ENCODE measurements around the gene CIAPIN1.

The CIAPIN1 gene

GRCh38 chr16:57447186-57447962 is at the start of gene CIAPIN1, which contains the start of gene COQ9:
Gene CIAPIN1, minus strand, starts transcription at chr16:57447385. Its CDS starts 6,457 bp downstream, at chr16:57440928.
Gene COQ9, plus strand, starts transcription at chr16:57447479. Its CDS starts 27 bp downstream, at chr16:57447506.
- DNase-seq: peak; percentile 67

DNA sequence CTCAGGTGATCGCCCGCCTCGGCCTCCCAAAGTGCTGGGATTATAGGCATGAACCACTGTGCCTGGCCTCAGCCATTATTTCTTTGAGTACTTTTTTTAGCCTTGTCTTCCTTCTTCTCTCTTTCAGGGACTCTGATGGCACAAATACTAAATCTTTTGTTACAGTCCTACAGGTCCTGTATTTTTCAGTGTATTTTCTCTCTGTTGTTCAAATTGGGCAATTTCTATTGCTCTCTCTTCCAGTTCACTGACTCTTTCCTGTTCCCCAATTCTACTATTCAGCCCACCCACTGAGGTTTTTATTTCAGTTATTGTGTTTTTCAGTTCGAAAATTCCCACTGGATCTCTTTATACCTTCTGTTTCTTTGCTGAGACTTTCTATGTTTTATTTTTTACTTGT is 46.6 kb upstream of the CIAPIN1 start:
- no peak for DNase-seq

- no peak for DNase-seq
These were observed 42.0 kb upstream of the CIAPIN1 start for GRCh38 chr16:57489229-57489628.

GRCh38 chr16:57486858-57487834 is 40.0 kb upstream of the CIAPIN1 start:
- DNase-seq: no peak

GRCh38 chr16:57485916-57486857 is 39.0 kb upstream of the CIAPIN1 start, which contains the start of gene DOK4:
Gene DOK4, minus strand, starts transcription at chr16:57486493. Its CDS starts 6,986 bp downstream, at chr16:57479507.
- DNase-seq: no peak

- no peak for DNase-seq
These were observed 38.1 kb upstream of the CIAPIN1 start for GRCh38 chr16:57485091-57485915.

- DNase-seq: no peak
These were observed 37.4 kb upstream of the CIAPIN1 start for GRCh38 chr16:57484515-57485005.

GRCh38 chr16:57483725-57484514 is 36.7 kb upstream of the CIAPIN1 start:
- DNase-seq: no peak

DNA sequence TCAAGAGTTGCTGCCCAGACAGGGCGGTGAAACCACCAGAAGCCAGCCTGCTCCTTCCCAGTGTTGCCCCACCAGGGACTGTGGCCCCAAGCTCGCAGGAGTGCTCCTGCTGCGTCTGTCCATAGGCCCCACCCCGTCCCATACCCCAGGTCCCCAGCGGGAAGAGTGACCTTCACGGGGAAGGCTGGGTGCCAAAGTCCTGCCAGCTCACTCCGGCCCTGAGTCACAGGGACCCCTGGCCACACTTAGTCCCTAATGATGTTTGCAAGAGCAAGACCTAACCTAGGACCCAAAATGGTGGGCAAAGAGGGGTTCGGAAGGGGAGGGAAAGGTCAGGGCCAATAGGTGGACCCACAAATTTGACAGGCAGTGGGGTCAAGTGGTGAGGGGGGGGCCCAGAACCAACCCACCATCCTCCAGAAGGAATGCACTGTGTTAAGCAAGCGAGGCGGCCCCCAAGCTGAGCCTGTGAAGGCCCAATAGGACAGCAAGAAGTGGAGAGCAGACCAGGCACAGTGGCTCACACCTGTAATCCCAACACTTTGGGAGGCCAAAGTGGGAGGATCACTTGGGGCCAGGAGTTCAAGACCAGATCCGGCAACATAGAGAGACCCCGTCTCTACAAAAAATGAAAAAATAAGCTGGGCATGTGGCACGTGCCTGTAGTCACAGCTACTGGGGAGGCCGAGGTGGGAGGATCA is 35.8 kb upstream of the CIAPIN1 start:
- no peak for DNase-seq

DNA sequence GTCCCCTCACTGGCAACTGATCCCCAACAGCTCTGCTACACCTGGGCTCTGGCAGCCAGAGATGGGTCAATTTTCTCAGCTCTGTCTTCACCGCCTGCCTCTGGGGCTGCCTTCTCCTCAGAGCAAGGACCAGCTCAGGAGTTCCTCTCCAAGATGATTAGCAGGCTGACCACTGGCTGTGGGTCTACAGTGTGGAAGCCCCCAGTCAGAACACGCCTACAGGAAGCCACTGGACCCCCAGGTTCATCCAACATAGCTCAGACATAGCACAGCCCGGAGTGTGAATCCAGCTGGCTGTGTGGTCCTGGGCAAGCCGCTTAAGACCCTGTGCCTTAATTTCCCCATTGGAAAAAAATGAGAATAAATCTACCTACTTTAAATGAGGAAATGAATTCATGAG is 34.2 kb upstream of the CIAPIN1 start:
- DNase-seq: no peak

GRCh38 chr16:57480754-57481230 is 33.6 kb upstream of the CIAPIN1 start:
- DNase-seq: peak; percentile 40

DNA sequence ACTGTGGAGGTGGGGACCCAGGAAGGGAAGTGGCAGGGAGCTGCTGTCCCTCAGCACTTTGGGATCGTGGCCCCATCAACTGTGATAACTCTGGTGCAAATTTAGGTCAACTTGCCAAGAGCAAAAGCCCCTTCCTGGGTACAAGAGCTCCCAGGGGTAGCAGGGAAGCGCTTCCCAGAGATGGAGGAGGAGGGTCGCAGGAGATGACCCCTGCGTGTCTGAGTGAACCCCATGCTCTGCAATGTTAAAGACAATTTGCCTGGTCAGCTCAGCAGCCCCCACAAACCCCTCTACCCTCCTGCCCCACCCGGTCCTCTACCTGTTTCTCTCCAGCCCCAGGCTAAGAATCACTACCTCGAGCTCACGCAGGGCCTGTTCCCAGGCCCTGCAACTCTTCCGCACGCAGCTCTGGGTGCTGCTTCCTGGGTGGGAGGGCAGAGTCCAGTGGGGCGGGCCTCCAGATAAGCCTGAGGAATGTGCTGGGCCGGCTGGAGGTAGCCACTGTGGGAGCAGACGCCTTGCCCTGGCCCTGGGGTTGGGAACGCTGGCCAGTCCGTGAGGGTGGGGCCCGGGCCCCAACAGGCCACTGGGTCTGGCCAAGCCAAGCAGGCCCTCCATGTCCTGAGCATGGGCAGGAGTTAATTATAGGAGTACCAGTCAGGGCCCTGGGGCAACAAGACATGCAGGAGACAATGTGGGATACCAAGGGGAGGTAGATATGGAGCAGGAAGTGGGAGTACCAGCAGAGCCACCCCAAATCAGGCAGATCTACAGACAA is 33.0 kb upstream of the CIAPIN1 start:
- no peak for DNase-seq

GRCh38 chr16:57479205-57479975 is 32.2 kb upstream of the CIAPIN1 start:
- DNase-seq: peak; percentile 9

DNA sequence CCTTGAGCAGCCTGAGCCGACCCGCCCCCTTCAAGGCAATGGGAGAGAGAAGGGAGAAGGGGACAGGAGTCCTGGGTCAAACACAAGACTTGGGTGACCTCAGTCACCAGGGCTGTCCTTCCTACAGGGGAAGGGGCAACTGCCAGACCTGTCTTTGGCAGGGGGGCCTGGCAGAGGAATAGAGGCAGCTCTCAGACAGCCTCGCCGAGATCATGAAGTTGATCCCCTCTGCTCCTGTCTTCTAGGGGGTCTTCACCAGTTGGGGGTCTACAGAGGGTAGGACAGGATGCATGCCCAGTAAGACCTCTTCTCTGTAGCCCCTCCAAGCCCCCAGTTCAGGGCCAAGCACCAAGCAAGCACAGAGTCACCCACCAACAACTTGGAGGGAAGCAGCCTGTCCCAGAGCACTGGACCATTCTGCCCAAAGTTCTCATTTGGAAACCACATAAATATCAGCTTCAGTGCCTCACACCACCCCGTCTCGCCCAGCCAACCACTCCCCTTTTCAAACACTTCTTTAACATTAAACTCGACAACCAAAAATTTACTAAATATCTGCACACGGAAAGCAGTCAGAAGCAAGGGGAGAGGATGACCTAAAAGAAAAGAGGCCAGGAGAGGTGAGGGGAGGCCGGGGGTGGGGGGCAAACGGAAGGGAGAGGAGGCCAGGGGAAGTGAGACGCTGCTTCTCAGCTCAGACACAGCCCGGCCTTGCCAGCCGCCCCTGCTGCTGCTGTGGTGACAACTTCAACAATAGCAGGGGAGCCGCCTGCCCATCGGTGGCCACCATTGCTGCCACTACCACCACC is 31.4 kb upstream of the CIAPIN1 start:
- DNase-seq: no peak

DNA sequence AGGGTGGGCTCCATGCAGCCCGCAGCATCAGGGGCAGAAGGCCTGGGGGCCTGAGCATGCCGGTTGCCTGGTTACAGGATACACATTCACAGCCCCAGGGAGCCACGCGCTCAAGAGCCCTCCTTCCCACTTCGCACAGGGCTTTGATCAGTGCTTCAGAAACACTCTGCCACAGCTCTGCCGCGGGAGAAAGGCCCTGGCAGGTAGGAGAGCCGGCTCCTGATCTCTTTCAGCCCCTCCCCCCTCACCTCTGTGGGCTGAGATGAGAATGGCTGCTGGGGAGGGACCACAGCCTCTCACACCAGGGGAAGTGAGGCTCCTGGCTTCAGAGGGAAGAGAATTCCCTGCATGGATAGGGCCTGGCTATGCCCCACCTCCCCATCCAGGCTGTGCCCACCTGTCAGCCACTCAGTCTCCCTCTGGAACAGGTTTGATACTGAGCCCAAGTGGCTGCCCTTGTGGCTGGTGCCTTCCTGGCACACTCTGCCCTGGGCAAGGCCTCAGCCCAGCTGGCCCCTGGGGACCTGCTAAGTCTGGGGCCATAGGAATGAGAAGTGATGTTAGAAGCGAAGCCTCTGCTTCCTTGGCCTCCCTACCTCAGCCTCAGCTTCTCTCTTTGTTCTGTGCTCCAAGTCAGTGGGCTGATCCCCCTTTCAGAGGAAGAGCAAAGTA is 30.5 kb upstream of the CIAPIN1 start:
- DNase-seq: no peak

All from NCI-H1694 treated with DMSO at 0.1 percent for 48 hours (cell line).